ENCODE measurements around the gene FAM72B.
"Not testable (repeated sequence)": the region's sequence is repeated elsewhere in the genome, so short reads cannot be mapped to it uniquely, and the experiment has no call there.

FAM72B gene

GRCh38 chr1:121199763-121200162 is 15.6 kb upstream of the FAM72B start:
- DNase-seq = not testable (repeated sequence)

- DNase-seq = not testable (repeated sequence)
Observed at GRCh38 chr1:121197095-121197882, 13.1 kb upstream of the FAM72B start.

- DNase-seq = not testable (repeated sequence)
Observed at GRCh38 chr1:121192512-121192911, 8.4 kb upstream of the FAM72B start.

- not testable (repeated sequence) for DNase-seq
Observed at GRCh38 chr1:121187914-121188313, 3.8 kb upstream of the FAM72B start.

GRCh38 chr1:121186191-121186590 is 2.1 kb upstream of the FAM72B start:
- DNase-seq = not testable (repeated sequence)

- DNase-seq = not testable (repeated sequence)
Observed at GRCh38 chr1:121185140-121185708, 1.1 kb upstream of the FAM72B start.

GRCh38 chr1:121183867-121184266 is 273 bp downstream of the FAM72B start:
- not testable (repeated sequence) for DNase-seq

- not testable (repeated sequence) for DNase-seq
Observed at GRCh38 chr1:121178197-121178596, 5.9 kb downstream of the FAM72B start.

- not testable (repeated sequence) for DNase-seq
Observed at GRCh38 chr1:121176649-121177048, 7.5 kb downstream of the FAM72B start.

- not testable (repeated sequence) for DNase-seq
Observed at GRCh38 chr1:121168152-121168668, 15.9 kb downstream of the FAM72B start.

- DNase-seq = not testable (repeated sequence)
Observed at GRCh38 chr1:121167225-121167738, 16.9 kb downstream of the FAM72B start.

GRCh38 chr1:121165296-121165695 is 18.8 kb downstream of the FAM72B start:
- DNase-seq = not testable (repeated sequence)

GRCh38 chr1:121163850-121164757 is 20.0 kb downstream of the FAM72B start:
- not testable (repeated sequence) for DNase-seq

GRCh38 chr1:121161199-121161901 is 22.8 kb downstream of the FAM72B start:
- not testable (repeated sequence) for DNase-seq

GRCh38 chr1:121160118-121160517 is 24.0 kb downstream of the FAM72B start:
- not testable (repeated sequence) for DNase-seq

- not testable (repeated sequence) for DNase-seq
Observed at GRCh38 chr1:121157609-121158008, 26.5 kb downstream of the FAM72B start.

GRCh38 chr1:121156958-121157603 is 27.1 kb downstream of the FAM72B start:
- DNase-seq = not testable (repeated sequence)

- not testable (repeated sequence) for DNase-seq
Observed at GRCh38 chr1:121155671-121156358, 28.3 kb downstream of the FAM72B start.

- DNase-seq = not testable (repeated sequence)
Observed at GRCh38 chr1:121154811-121155210, 29.3 kb downstream of the FAM72B start.

- DNase-seq = not testable (repeated sequence)
Observed at GRCh38 chr1:121152788-121153187, 31.4 kb downstream of the FAM72B start.

GRCh38 chr1:121151294-121151693 is 32.8 kb downstream of the FAM72B start:
- DNase-seq = not testable (repeated sequence)
